Activated CD8-positive, alpha-beta memory T cell treated with anti-CD3 and anti-CD28 coated beads, Interleukin-2, amount 50 U/mL, for 24 hours (primary cell): ENCODE measurements around the gene FNDC3B.
"Not testable (repeated sequence)": the region's sequence is repeated elsewhere in the genome, so short reads cannot be mapped to it uniquely, and the experiment has no call there.

Experiments used
- DNase-seq: peaks from one replicate; pipeline ENCODE4 v3.0.0-alpha.2; 2020; ENCODE audit errors: extremely low read depth

Gene FNDC3B

DNA sequence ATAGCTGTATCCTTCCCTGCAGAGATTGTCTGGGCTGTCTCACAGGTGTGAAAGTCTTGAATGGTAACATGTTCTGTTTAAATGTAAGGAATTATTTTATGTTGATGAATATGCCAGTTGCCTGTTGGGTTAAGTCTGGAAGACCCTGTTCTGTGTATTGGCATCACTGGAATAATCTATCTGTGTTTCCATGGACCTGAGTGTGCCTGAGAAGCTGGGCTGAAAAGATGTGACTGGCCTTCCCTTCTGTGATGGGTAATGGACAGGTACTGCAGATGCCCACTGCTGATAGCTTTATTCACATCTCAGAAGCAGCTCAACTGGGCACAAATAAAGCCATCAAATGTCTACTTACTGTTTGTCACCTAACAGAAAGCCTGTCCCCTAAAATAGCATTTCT lies 196.3 kb downstream of the FNDC3B start:
- no peak for DNase-seq

DNA sequence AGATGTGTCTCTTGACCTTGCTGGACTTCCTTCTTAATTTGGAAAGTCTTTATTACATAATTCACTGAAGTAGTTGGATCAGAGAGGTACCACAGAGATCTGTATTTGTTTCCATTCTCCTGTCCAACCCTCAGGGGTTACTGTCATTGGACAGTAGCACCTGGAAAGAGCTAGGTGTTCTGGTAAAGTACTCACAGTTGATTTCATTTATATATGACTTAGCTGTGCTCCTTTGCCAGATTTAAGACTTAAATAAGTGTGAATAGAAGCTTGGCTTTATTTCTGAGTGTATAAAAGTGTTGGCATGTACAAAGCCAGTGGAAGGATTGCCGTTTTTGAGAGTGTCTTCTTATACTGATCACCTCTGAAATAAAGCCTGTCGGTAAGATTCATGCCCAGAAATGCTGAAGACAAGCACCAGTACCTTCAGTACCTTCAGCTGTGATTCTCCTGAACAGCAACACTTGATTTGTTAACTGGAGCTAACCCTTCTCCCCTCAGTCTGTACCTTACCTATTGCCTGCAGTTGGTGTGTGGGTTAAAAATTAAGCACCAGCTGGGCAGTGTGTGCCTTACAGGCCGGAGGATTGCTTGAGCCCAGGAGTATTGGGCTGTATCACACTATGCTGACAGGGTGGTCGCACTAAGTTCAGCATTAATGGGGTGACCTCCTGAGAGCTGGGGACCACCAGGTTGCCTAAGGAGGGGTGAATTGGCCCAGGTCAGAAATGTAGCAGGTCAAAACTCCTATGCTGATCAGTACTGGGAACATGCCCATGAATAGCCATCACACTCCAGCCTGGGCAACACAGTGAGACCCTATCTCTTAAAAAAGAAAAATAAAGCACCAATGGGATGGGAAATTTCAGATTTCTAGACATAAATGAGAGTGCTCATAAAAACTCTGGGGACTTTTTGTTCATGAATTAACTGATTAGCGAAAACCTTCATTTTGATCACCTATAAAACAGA lies 197.7 kb downstream of the FNDC3B start:
- DNase-seq = no peak

- DNase-seq = no peak
Observed at GRCh38 chr3:172238188-172238587, 198.8 kb downstream of the FNDC3B start.

- DNase-seq = no peak
Observed at GRCh38 chr3:172239218-172239790, 199.9 kb downstream of the FNDC3B start.

DNA sequence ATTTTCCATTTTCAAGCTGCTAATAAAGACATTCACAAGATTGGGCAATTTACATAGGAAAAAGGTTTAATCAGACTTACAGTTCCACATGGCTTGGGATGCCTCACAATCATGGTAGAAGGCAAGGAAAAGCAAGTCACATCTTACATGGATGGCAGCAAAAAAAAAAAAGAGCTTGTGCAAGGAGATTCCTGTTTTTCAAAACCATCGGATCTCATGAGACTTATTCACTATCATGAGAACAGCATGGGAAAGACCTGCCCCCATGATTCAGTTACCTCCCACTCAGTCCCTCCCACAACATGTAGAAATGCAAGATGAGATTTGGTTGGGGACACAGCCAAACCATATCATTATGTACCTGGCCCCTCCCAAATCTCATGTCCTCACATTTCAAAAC lies 202.0 kb downstream of the FNDC3B start:
- no peak for DNase-seq

DNA sequence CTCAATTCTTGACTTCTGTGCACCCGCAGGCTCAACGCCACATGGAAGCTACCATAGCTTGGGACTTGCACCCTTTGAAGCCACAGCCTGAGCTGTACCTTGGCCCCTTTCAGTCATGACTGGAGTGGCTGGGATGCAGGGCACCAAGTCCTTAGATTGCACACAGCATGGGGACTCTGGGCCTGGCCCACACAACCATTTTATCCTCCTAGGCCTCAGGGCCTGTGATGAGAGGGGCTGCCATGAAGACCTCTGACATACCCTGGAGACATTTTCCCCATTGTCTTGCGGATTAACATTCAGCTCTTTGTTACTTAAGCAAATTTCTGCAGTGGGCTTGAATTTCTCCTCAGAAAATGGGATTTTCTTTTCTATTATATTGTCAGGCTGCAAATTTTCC lies 203.1 kb downstream of the FNDC3B start:
- not testable (repeated sequence) for DNase-seq

GRCh38 chr3:172243376-172243775 lies 204.0 kb downstream of the FNDC3B start:
- DNase-seq = not testable (repeated sequence)

DNA sequence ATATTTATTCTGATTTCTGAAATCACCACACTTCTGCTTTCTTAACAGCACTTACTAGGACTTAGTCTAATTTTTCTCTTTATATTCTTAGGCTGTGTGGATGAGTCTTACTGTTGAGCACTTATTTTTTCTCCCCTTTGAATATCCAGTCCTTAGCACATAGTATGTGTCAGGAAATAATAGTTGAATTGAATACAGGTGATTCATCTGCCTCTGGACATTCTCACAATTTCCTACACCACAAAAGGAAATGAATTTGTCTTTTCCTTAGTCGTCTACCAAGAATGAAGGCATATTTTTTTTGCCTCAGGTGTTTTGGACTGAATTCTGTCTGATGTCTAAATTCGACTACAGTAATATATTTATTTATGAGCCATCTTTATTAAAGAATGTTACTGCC lies 204.6 kb downstream of the FNDC3B start:
- no peak for DNase-seq

DNA sequence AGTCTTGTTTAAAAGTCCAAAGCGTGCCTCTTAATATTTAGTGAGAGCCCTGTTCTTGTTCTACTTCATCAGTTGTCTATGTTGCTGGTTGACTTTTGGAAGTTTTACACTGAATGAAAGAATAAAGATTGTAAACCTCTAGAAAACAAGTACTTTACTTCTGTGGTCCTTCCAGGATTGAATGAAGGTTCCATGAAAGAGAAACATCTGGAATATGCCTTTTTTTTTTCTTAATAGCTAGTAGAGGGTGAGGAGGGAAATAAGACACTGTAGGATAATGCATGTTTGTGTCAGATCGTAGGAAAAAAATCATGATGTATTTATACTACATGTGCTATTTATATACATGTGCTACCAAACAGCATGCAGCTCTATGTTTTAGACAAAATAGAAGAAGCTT lies 205.9 kb downstream of the FNDC3B start:
- DNase-seq = no peak

- no peak for DNase-seq
Observed at GRCh38 chr3:172246107-172246844, 206.9 kb downstream of the FNDC3B start.

GRCh38 chr3:172247525-172248274 lies 208.3 kb downstream of the FNDC3B start:
- DNase-seq = no peak

- DNase-seq = no peak
Observed at GRCh38 chr3:172249039-172249438, 209.7 kb downstream of the FNDC3B start.

GRCh38 chr3:172251211-172251610 lies 211.8 kb downstream of the FNDC3B start:
- DNase-seq = no peak

- DNase-seq = no peak
Observed at GRCh38 chr3:172253200-172253599, 213.8 kb downstream of the FNDC3B start.

GRCh38 chr3:172254542-172254941 lies 215.2 kb downstream of the FNDC3B start:
- no peak for DNase-seq

- DNase-seq = not testable (repeated sequence)
Observed at GRCh38 chr3:172255321-172255720, 215.9 kb downstream of the FNDC3B start.

- no peak for DNase-seq
Observed at GRCh38 chr3:172256101-172256734, 216.8 kb downstream of the FNDC3B start.

- DNase-seq = no peak
Observed at GRCh38 chr3:172257648-172258400, 218.4 kb downstream of the FNDC3B start.

GRCh38 chr3:172258624-172259023 lies 219.2 kb downstream of the FNDC3B start:
- no peak for DNase-seq

GRCh38 chr3:172259111-172259541 lies 219.7 kb downstream of the FNDC3B start:
- no peak for DNase-seq
